Endothelial cell of umbilical vein (primary cell): Measurements from ENCODE around the gene MID1. TPM values are rescaled to one million over a fixed set of nuclear protein-coding genes. Genes with fewer than 3 reads are reported as not detected.
"Not testable (repeated sequence)": the region's sequence is repeated elsewhere in the genome, so short reads cannot be mapped to it uniquely, and the experiment has no call there.

Experiments
- BruUV-seq: library from RNA; stranded (reverse); fragments of 400-500 nt; replicated peaks from 2 replicates; lab custom pipeline; 2021; lab: Mats Ljungman, UMichigan
- CTCF ChIA-PET: fragments of 300-600, 350-600 bp; sonication (Branson Sonifier 250); formaldehyde crosslinking; loops from one replicate; lab custom pipeline; 2021; ENCODE audit warnings: antibody characterized with exemption, inconsistent platforms; lab: Charles Lee
- POLR2A ChIA-PET: fragments of 300-600, 350-600 bp; sonication (Branson Sonifier 250); formaldehyde crosslinking; loops from one replicate; lab custom pipeline; 2021; ENCODE audit warnings: antibody characterized with exemption, inconsistent platforms; lab: Charles Lee
- DNase-seq: peaks from one replicate; pipeline ENCODE4 v3.0.0-alpha.2; 2011; ENCODE audit warnings: low read depth, low spot score
- FAIRE-seq: peaks from 2 replicates; lab custom pipeline; 2011; peaks lifted over from hg19 to GRCh38; lab: Jason Lieb, UNC
- H2AFZ ChIP-seq: 2 replicates; pipeline ENCODE4 v1.6.0; 2012; ENCODE audit warnings: low read depth, low read length, control low read depth, inconsistent platforms
- H3K27ac ChIP-seq: 2 replicates; pipeline ENCODE4 v1.5.1; 2011; ENCODE audit warnings: low read depth, mild to moderate bottlenecking, control low read depth, low read length, moderate library complexity; ENCODE audit not compliant: insufficient read depth
- H3K27me3 ChIP-seq, 2 experiments: 2 replicates each; pipeline versions ENCODE4 v1.6.0 to v1.6.1; 2011; ENCODE audit warnings: low read length in 2 of 2, mixed read lengths in 1 of 2; ENCODE audit not compliant: control insufficient read depth in 2 of 2, insufficient read depth in 2 of 2
- H3K36me3 ChIP-seq, 2 experiments: 2 replicates in 1 of 2; 3 replicates in 1 of 2; pipeline ENCODE4 v1.5.1; 2011; ENCODE audit warnings: low read length in 2 of 2, mild to moderate bottlenecking in 1 of 2, moderate library complexity in 1 of 2; ENCODE audit not compliant: control insufficient read depth in 2 of 2, insufficient read depth in 2 of 2; ENCODE audit errors: extremely low read depth in 1 of 2
- H3K4me1 ChIP-seq: 3 replicates; pipeline ENCODE4 v1.5.1; 2011; ENCODE audit warnings: mild to moderate bottlenecking, low read length; ENCODE audit not compliant: control insufficient read depth, insufficient read depth; ENCODE audit errors: extremely low read depth
- H3K4me2 ChIP-seq: 2 replicates; pipeline ENCODE4 v1.6.1; 2011; ENCODE audit warnings: low read length, control low read depth, mixed read lengths; ENCODE audit not compliant: insufficient read depth
- H3K4me3 ChIP-seq, 3 experiments: fragments of 200-600 bp in 1 of 3; sonication (generic), shearing (Covaris generic) in 1 of 3; replicated peaks in 1 of 3; 2 replicates each; pipeline ENCODE4 v1.5.1; 2011 to 2016; ENCODE audit warnings: control low read depth in 3 of 3, low read length in 3 of 3, mild to moderate bottlenecking in 2 of 3, inconsistent platforms in 1 of 3, low read depth in 1 of 3, moderate library complexity in 1 of 3; ENCODE audit not compliant: insufficient read depth in 1 of 3
- H3K79me2 ChIP-seq: 2 replicates; pipeline ENCODE4 v1.6.0; 2012; ENCODE audit warnings: low read length, inconsistent platforms; ENCODE audit not compliant: control insufficient read depth, insufficient read depth
- H3K9ac ChIP-seq: replicated peaks from 2 replicates; pipeline ENCODE3; 2011; ENCODE audit warnings: low read length, control low read depth; ENCODE audit not compliant: insufficient read depth; ENCODE audit errors: extremely low read depth
- H3K9me1 ChIP-seq: replicated peaks from 3 replicates; pipeline ENCODE4 v1.6.0; 2011; ENCODE audit warnings: mild to moderate bottlenecking, low read length; ENCODE audit not compliant: control insufficient read depth, insufficient read depth; ENCODE audit errors: extremely low read depth
- H3K9me3 ChIP-seq: replicated peaks from 2 replicates; pipeline ENCODE4 v1.5.1; 2012; ENCODE audit warnings: low read length, inconsistent platforms; ENCODE audit not compliant: control insufficient read depth, insufficient read depth
- H4K20me1 ChIP-seq: replicated peaks from 2 replicates; pipeline ENCODE3; 2011; ENCODE audit warnings: mild to moderate bottlenecking, low read length; ENCODE audit not compliant: control insufficient read depth, insufficient read depth; ENCODE audit errors: extremely low read depth
- EZH2 ChIP-seq: IDR thresholded peaks from 2 replicates; pipeline ENCODE4 v1.6.1; 2012; ENCODE audit warnings: borderline replicate concordance, low read depth, mild to moderate bottlenecking, moderate library complexity, low read length, inconsistent platforms; ENCODE audit not compliant: severe bottlenecking
- GATA2 ChIP-seq: IDR thresholded peaks from 2 replicates; pipeline ENCODE4 v1.7.0; 2011; ENCODE audit warnings: low read depth, mild to moderate bottlenecking, moderate library complexity, mixed read lengths, low read length; ENCODE audit not compliant: insufficient read length, insufficient read depth
- JUN ChIP-seq: IDR thresholded peaks from 2 replicates; pipeline ENCODE4 v1.6.1; 2011; ENCODE audit warnings: borderline replicate concordance, low read depth; ENCODE audit not compliant: insufficient read length, insufficient read depth
- MYC ChIP-seq: IDR thresholded peaks from one replicate; pipeline ENCODE4 v1.6.1; 2011; ENCODE audit warnings: mild to moderate bottlenecking, low read depth, low read length
- POLR2AphosphoS5 ChIP-seq: IDR thresholded peaks from 2 replicates; pipeline ENCODE4 v1.6.1; 2012; ENCODE audit warnings: low read depth, mild to moderate bottlenecking, control low read depth, low read length, moderate library complexity; ENCODE audit not compliant: insufficient read depth
- dilution Hi-C: fragments of 300-500 bp; cut with MboI; formaldehyde crosslinking; loops from one replicate; pipeline ENCODE4 v1.15.0; 2019; ENCODE audit warnings: low sequenced_read_pairs; ENCODE audit not compliant: extremely low pct_ligation_motif_present
- intact Hi-C: fragments of 100-400 bp; cut with micrococcal nuclease; formaldehyde crosslinking; loops from one replicate; pipeline ENCODE4 v1.10.0; 2022
- polyA plus RNA-seq, 4 experiments: library from polyadenylated mRNA; depleted of rRNA in 3 of 4; stranded (reverse) in 3 of 4; unstranded in 1 of 4; fragments of >200 nt; gene quantifications; 2 replicates each; pipeline versions ENCODE4 v1.2.1 to v1.2.3, GENCODE V29; 2011 to 2012; ENCODE audit warnings: missing spikeins in 1 of 4
- total RNA-seq: library from RNA; stranded (reverse); gene quantifications from 2 replicates; pipeline ENCODE4 v1.2.3, GENCODE V29; 2021

MID1 gene
- total and polyA plus RNA-seq, 2 donors (not counting 3 experiments of a cell fraction or from before 2014, with no cell fraction given): 21.3 to 29.8 TPM

DNA sequence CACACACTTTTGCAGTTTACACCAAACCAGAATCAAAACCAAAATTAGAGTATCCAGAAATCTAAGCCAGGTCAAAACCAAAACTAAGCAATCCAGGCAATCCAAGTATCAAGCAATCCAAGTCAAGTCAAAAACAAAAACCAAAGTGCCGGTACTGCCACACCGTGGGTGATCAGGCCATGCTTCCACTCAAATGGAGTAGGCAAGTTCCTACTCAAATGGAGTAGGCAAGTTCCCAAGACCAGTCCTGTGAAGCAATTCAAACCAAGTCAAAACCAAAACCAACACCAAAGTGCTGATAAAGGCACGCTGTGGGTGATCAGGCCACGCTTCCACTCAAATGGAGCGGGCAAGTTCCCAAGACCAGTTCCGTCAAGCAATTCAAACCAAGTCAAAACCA is 31.3 kb downstream of the MID1 start:
- no peaks in the 10 kb centered on the region for H3K36me3 ChIP-seq
- TF ChIP-seq POLR2AphosphoS5 (no peak), EZH2 (no peak), MYC (no peak), JUN (no peak), GATA2 (no peak)
- CTCF ChIA-PET: no interaction called here
- no peaks in the 10 kb centered on the region for H3K9me3 ChIP-seq
- intact Hi-C loops (no loop called here), dilution Hi-C loops (no loop called here)
- H3K4me1 ChIP-seq: no peaks in the 10 kb centered on the region
- no peak overlapping the region for H2AFZ ChIP-seq
- FAIRE-seq (no peak), DNase-seq (no peak)
- H3K79me2 ChIP-seq: no peaks in the 10 kb centered on the region
- no peak overlapping the region for H3K9ac ChIP-seq
- no peak overlapping the region for H3K27ac ChIP-seq
- H4K20me1 ChIP-seq: no peaks in the 10 kb centered on the region
- BruUV-seq: no TSS peak
- H3K4me3 ChIP-seq: no peak overlapping the region
- H3K4me2 ChIP-seq: no peak overlapping the region
- POLR2A ChIA-PET: no interaction called here
- H3K27me3 ChIP-seq: no peaks in the 10 kb centered on the region
- H3K9me1 ChIP-seq: no peaks in the 10 kb centered on the region

- POLR2A ChIA-PET, H3K9me1 ChIP-seq, H3K9ac ChIP-seq, H3K9me3 ChIP-seq, H2AFZ ChIP-seq, H3K4me2 ChIP-seq, intact Hi-C loops, H3K79me2 ChIP-seq, H3K27ac ChIP-seq, CTCF ChIA-PET, H3K4me3 ChIP-seq, H3K36me3 ChIP-seq, BruUV-seq, H3K27me3 ChIP-seq, FAIRE-seq, H4K20me1 ChIP-seq, DNase-seq, dilution Hi-C loops: not testable (repeated sequence)
- H3K4me1 ChIP-seq: peaks cover 13% of the 10 kb centered on the region
These were observed 35.5 kb downstream of the MID1 start for GRCh38 chrX:10584882-10585281.
